Pons (tissue), 1 donor: ENCODE data around the gene GPS1.

Experiments used
- DNase-seq: peaks from one replicate; pipeline ENCODE4 v3.0.0-alpha.2; 2016; ENCODE audit warnings: low spot score

The GPS1 gene

DNA sequence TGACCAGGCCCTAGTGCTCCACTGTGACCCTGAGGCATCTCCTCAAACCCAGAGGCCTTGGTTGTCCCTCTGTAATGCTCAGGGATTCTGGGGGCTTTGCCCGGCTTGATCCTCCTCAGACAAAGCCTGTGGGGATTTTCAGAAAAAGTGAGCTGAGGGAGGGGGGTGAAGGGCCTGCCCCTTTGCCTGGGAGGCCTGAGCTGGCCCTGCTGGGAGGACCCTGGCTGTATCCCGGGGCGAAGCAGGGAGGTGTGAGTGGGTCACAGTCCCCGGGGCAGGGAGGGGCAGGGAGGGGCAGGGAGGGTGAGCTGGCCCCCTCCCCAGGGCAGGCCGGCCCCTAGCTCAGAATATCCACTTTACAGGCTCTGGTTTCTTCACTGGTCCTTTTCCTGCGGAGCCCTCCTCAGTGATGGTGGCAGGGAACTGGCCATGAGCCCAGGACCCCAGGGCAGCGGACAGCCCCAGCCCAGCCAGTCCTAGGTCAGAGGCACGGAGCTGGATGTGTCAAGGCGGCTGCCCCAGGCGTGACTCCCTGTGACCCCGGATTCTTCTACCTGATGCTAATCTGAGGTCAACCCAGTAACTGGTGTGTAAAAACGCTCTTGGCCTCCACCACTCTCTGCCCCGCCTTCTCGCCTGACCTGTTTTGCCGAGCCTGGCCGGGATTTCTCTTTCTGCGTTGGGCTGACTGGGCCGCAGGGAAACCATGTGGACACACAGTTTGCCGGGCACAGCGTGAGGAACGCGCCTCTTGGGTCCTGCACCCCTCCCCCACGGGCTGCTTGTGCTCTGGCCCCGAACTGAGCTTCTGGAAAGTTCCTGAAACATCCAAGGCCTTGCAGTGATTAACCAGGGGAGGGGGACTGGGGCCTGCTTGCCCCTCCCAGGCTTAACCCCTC, 52.1 kb downstream of the GPS1 start:
- DNase-seq: no peak

DNA sequence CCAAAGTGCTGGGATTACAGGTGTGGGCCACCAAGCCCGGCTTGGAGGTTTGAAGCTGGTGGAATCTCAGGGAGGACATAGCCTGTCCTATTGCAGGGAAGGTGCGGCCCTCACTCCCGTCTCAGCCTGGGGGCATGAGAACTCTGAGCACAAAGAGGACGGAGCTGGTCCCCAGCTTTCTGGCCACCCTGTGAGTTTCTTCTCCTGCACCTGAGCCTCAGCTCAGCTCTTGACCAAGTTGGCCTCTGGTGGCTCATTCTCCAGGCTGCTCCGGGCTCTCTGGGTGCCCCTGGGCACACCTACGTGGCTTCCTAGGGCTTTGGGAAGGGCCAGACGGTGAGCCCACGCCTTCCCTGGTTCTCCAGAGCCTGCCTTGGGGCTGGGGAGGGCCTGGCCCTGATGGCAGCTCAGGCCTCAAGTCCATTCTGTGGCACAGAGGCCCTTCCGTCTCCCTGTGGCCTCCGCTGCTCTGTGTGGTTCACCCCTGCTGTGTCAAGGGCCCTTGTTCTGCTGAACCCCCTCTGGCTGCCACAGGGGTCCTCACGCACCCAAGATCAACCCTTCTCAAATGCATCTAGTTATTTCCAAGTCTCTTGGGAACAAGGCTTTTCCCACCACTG, 53.2 kb downstream of the GPS1 start:
- DNase-seq: no peak

GRCh38 chr17:82105417-82105881, 53.8 kb downstream of the GPS1 start:
- DNase-seq: no peak

- DNase-seq: no peak
Observed at GRCh38 chr17:82105882-82106687, 54.4 kb downstream of the GPS1 start.

DNA sequence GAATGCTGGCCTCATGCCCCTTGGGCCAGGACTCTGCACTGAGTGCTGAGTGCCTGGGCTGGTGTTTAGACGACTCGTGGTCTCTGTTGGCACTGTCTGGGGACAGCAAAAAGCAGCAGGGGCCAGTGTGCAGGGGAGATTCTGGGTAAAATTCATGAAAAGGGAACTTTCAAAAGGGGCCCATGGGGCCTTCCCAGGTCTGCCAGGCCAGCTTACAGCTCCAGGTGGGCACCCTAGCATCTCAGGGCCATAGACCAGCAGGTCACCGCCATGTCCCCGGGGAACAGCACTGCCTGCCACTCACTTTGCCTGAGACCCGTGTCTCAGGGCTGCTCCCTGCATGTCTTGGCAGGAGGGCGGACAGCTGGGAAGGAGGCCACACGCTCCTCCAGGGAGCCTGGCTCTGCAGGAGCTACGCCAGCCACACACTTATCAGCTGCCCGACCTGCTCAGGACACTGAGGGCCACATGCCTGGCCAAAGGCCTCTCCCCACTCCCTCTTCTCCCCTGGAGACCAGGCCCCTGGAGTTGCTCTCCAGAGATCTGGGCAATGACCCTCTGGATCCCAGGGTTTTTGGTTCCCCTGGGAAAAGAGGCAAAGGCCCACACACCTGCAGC, 55.1 kb downstream of the GPS1 start:
- DNase-seq: no peak
